ENCODE results near the gene SPRY2.

SPRY2 gene

GRCh38 chr13:80359778-80360452 lies 19.0 kb upstream of the SPRY2 start:
- no peak overlapping the region; the same call in 1 of the 2 replicates for H3K27ac ChIP-seq (ENCODE audit: extremely low read depth, low read depth, low read length)
- POLR2A ChIA-PET = interaction anchor here (0.6 to 1.4 kb wide), 3 partner anchors 10 to 19 kb away, joined by 3 to 6 read pairs (median 6); no protein-coding TSS in a partner anchor
- H3K4me1 ChIP-seq (ENCODE audit: control insufficient read depth, insufficient read depth, low read length) = no peaks in the 10 kb centered on the region
- TF ChIP-seq ZNF596 (tag by site-specific recombination; IDR thresholded peaks at IDR 0.05) (0 out of 2 replicates have a peak, but pooled peaks have one; percentile 30), KLF7 (tag by site-specific recombination; IDR thresholded peaks at IDR 0.05; ENCODE audit: borderline replicate concordance) (no peak), FEZF1 (tag by site-specific recombination; IDR thresholded peaks at IDR 0.05) (peak; percentile 61), ZNF639 (tag by site-specific recombination; IDR thresholded peaks at IDR 0.05) (no peak), ZSCAN30 (tag by site-specific recombination; IDR thresholded peaks at IDR 0.05) (no peak), GLI2 (tag by site-specific recombination; IDR thresholded peaks at IDR 0.05; ENCODE audit: borderline replicate concordance, low read depth) (no peak), ZNF341 (tag by site-specific recombination; IDR thresholded peaks at IDR 0.05; ENCODE audit: low read depth) (peak; percentile 50), BCL6B (tag by site-specific recombination; IDR thresholded peaks at IDR 0.05) (peak; percentile 95), ZNF214 (tag by site-specific recombination; IDR thresholded peaks at IDR 0.05; ENCODE audit: borderline replicate concordance) (no peak), ZNF48 (tag by site-specific recombination; IDR thresholded peaks at IDR 0.05) (no peak), ZNF518A (tag by site-specific recombination; conservative IDR thresholded peaks at IDR 0.05; ENCODE audit: low read depth) (no peak), ZNF416 (tag by site-specific recombination; IDR thresholded peaks at IDR 0.05) (no peak), TRIM28 (IDR thresholded peaks at IDR 0.05; ENCODE audit: borderline replicate concordance, low read length) (0 out of 2 replicates have a peak, but pooled peaks have one; percentile 74), OSR2 (tag by site-specific recombination; IDR thresholded peaks at IDR 0.05) (peak; percentile 64), ZNF747 (tag by site-specific recombination; IDR thresholded peaks at IDR 0.05) (no peak), ZIC2 (tag by site-specific recombination; IDR thresholded peaks at IDR 0.05) (peak; percentile 87), SETDB1 (IDR thresholded peaks at IDR 0.05; ENCODE audit: insufficient read length, low read length) (no peak), ZNF626 (tag by site-specific recombination; IDR thresholded peaks at IDR 0.05) (no peak), ZBTB49 (tag by site-specific recombination; IDR thresholded peaks at IDR 0.05; ENCODE audit: low read depth) (no peak), TCF7L2 (IDR thresholded peaks at IDR 0.05; ENCODE audit: borderline replicate concordance, low read depth, low read length) (peak; percentile 78; the same call in 1 of the 2 replicates), WT1 (tag by site-specific recombination; IDR thresholded peaks at IDR 0.05) (peak; percentile 65), ZNF707 (tag by site-specific recombination; IDR thresholded peaks at IDR 0.05) (no peak), ZNF501 (tag by site-specific recombination; IDR thresholded peaks at IDR 0.05) (peak; percentile 37; the same call in 1 of the 2 replicates), ZXDB (tag by site-specific recombination; IDR thresholded peaks at IDR 0.05) (0 out of 2 replicates have a peak, but pooled peaks have one; percentile 20), ZNF704 (tag by site-specific recombination; IDR thresholded peaks at IDR 0.05) (no peak), IKZF3 (tag by site-specific recombination; IDR thresholded peaks at IDR 0.05) (0 out of 2 replicates have a peak, but pooled peaks have one; percentile 8), ZNF423 (tag by site-specific recombination; IDR thresholded peaks at IDR 0.05) (0 out of 2 replicates have a peak, but pooled peaks have one; percentile 39)

More at GRCh38 chr13:80359778-80360452, 19.0 kb upstream of the SPRY2 start:
- Histone ChIP-seq H3K9me3 (ENCODE audit: control insufficient read depth, insufficient read depth, low read depth, low read length) (no peaks in the 10 kb centered on the region), H3K4me3 (ENCODE audit: low read depth, low read length) (no peak overlapping the region), H3K36me3 (ENCODE audit: control insufficient read depth in 2 of 2, insufficient read depth in 1 of 2, low read length in 2 of 2) (no peaks in the 10 kb centered on the region)
- CTCF ChIA-PET = interaction anchor here (0.7 to 1.1 kb wide), 4 partner anchors 12 to 589 kb away, joined by 3 to 5 read pairs (median 4); no protein-coding TSS in a partner anchor
